NCI-H446 treated with DMSO at 0.1 percent for 48 hours (cell line): ENCODE data around the gene STK17B.
"Not testable (repeated sequence)": the region's sequence is repeated elsewhere in the genome, so short reads cannot be mapped to it uniquely, and the experiment has no call there.

Source experiments
- DNase-seq: peaks from one replicate; lab custom pipeline; 2025; lab: John Stamatoyannopoulos, UW

The STK17B gene

GRCh38 chr2:196171248-196171871 lies at the start of gene STK17B:
Gene STK17B (minus strand): TSS chr2:196171578. CDS start chr2:196163383, 8,195 bp downstream.
- DNase-seq = peak; percentile 85

DNA sequence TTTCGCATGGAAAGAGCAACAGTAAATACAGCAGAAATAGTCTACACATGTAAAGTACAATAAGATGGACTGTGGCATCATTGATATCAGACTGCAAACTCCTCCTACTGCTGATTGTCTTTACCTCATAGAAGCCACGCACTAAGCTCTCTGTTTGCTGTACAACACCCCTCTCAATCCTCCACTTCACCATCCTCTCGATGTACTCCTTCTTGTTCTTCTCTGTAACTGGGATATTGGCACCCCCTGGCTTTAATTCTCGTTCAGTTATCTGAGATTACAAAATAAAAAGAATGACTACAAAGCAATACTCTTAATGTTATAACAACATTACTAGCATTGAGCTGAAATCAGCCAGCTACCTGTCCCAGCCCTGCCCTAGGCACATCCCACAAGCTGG lies 49.3 kb upstream of the STK17B start:
- no peak for DNase-seq

DNA sequence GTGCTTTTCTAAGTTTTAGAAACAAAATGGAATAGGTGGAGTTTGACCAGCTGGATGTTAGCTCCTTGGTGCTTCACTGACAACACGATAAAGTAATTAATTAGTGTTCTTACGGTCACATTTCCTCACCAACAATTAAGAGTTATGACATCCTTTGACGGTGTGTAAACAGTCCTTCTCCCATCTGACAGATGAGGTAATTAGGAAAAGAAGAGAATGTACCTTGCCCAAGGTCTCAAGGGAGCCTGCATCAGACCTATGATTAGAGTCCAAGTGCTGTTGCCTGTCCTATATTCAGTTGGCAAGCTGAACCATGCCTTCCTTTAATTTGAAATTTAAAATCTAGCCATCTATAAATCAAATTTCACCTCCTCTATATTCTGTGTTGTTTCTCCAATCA lies 48.3 kb upstream of the STK17B start:
- DNase-seq = no peak

- DNase-seq = peak; percentile 31
These were observed 46.7 kb upstream of the STK17B start for GRCh38 chr2:196218106-196218505.

DNA sequence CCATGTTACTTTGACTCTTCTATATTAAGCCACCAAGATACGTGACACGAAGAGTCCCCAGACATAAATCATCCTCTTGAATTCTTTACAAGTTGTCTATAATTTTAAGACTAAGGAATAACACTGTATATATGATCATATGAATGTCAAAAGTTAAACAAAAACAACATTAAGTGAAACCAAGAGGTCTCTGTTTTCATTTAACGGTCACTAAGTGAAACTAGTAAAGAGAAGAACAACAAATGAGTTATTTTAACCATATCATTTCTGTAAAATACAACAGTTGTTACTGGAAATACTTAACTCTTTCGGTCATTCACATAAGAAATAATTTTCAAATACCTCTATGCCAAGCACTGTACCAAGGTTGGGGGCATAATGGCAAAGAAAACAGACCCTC lies 45.7 kb upstream of the STK17B start:
- DNase-seq = no peak

GRCh38 chr2:196215376-196215775 lies 44.0 kb upstream of the STK17B start:
- DNase-seq = no peak

DNA sequence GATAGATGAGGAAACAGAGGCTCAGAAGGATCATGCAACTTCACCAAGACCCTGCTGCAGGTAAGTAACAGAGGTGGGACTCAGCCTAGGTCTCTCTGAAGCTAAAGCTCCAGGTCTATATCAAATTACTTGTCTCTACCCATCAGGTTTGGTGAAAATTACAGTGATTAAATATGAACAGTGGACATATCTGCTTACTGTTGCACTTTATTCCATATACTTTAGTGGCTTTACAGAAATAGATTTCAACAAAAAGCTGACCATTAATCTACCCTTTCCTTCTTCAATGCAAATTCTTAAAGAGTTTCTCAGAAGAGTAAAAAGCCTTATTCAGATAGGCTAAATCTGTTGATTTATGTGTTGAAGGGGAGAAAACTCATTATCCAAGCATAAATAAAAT lies 42.8 kb upstream of the STK17B start:
- DNase-seq = no peak

- DNase-seq = no peak
These were observed 42.0 kb upstream of the STK17B start for GRCh38 chr2:196213252-196213980.

- DNase-seq = no peak
These were observed 37.5 kb upstream of the STK17B start for GRCh38 chr2:196208915-196209314.

- DNase-seq = peak; percentile 14
These were observed 35.4 kb upstream of the STK17B start for GRCh38 chr2:196206804-196207203.

GRCh38 chr2:196205881-196206435 lies 34.6 kb upstream of the STK17B start:
- no peak for DNase-seq

GRCh38 chr2:196205011-196205766 lies 33.8 kb upstream of the STK17B start:
- DNase-seq = no peak

DNA sequence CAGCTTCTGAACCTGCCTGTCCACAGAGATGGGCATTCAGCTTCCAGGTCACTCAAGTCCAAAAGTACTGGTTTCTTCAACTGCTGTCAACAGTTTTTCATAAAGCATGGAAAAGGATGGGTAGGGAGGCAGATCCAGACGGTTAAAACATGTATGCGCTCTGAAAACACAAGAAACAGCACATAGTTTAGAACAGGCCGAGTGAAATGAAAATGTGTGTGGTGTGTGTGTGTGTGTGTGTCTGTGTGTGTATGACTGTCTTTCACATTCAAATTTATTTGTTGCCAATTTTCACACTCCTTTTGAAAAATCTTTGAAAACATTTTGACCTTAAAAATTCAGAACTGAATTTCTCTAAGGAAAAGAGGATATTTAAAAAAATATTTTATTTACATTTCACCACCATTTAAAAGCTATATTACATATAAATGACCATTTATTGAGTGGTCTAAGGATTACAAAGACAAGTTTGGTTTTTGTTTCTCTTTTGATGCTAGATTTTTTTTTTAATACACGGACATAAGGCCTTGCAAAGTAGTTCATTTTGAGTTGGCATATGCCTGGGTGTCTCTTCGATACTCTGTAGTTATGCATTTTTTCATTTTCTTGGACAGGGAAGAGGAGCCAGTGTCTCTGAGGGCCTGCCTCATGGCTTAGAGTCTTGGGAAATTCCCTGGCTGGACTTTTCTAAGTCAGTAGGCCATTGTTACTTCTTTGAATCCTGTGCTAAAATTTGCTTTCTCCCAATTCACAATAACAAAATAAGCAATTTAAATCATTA lies 30.0 kb upstream of the STK17B start:
- DNase-seq = no peak

DNA sequence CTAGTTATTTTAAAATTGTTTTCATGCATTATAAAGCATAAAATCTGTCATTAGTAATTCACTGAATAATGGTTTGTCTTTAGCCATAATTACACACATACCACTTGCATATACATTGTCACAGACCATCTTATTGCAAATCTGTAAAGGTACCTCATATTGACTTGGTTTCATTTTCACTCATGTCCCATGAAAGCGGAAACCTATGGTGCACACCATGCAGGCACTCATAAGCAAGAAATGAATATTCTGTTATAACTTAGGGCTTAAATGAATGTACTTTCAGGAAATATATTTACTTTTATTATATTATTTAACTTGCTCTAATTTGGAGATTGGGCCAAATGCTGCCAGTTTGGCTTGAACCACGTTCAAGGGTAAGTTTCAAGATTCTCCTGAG lies 29.2 kb upstream of the STK17B start:
- DNase-seq = no peak

DNA sequence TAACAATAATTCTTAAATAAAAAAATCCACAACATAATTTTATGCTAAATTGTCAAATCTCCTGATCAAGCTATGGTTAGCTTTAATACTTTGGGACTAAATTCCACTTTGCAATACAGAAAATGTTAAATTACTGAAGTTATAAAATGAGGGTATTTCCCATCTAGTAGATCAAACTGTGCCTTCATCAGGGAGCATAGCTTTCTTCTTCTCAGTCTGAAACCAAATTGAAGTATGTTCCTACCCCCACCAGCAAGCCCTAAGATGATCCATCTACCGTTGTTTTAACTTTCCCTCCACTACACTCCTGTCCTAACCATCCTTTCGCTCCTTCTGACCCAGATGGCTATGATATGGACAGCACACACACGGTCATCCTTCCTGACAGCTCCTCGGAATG lies 24.4 kb upstream of the STK17B start:
- DNase-seq = no peak

DNA sequence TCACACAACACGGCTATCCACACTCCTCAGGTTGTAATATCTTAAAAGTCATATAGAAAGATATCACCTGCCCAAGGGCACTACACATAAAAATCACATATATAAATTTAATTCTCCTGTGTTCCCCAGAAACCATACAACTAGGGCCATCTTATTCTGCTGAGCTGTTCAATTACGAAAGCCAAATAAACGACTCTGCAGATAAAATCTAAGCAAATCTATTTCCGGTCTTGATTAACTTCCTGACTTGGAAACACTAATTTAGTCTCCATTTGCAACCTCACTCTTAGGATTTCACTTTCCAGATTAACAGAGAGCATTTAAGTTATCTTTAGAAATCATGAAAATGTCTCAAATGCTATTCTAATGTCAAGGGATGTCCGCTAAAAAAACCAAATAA lies 23.9 kb upstream of the STK17B start:
- DNase-seq = no peak

DNA sequence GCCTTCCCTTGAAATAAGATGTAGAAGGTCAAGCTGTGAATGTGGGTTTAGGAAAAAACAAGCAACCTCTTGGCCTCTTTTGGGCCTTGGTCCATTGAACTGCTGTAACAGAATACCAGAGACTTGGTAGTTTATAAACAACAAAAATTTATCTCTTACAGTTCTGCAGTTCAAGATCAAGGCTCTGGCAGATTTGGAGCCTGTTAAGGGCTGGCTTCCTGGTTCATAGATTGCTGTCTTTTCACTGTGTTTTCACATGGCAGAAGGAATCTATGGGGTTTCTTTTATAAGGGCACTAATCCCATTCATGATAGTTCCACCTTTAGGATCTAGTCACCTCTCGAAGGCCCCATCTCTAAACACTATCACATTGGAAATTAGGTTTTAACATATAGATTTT lies 20.2 kb upstream of the STK17B start:
- DNase-seq = no peak

- DNase-seq = no peak
These were observed 16.6 kb upstream of the STK17B start for GRCh38 chr2:196187898-196188458.

GRCh38 chr2:196187175-196187700 lies 15.9 kb upstream of the STK17B start:
- not testable (repeated sequence) for DNase-seq

- DNase-seq = no peak
These were observed 15.0 kb upstream of the STK17B start for GRCh38 chr2:196186266-196186980.

GRCh38 chr2:196184921-196185320 lies 13.5 kb upstream of the STK17B start:
- DNase-seq = no peak
